ENCODE results near the gene SLC39A9. TPM values are rescaled to one million over a fixed set of nuclear protein-coding genes. Genes with fewer than 3 reads are reported as not detected.

Gene SLC39A9
- total RNA-seq, 4 donors from 2014 or later = 41.5 to 47.9 (median 45.4) TPM

GRCh38 chr14:69428289-69428998 lies 30.0 kb downstream of the SLC39A9 start:
- no peak for TF ChIP-seq POLR2AphosphoS5 (IDR thresholded peaks at IDR 0.05)
- Histone ChIP-seq H3K27me3 (no peaks in the 10 kb centered on the region), H3K27ac (no peak overlapping the region), H3K9me3 (no peaks in the 10 kb centered on the region), H3K4me1 (no peaks in the 10 kb centered on the region), H3K36me3 (peaks cover 0 to 57% of the 10 kb centered on the region in 2 donors), H3K4me3 (no peak overlapping the region)
- 78 to 84% methylated on average over 5 to 6 of the region's 6 CpGs for WGBS, 2 donors (ENCODE audit: low coverage in 1 of 2)
- no peak for ATAC-seq

GRCh38 chr14:69429643-69430042 lies 31.2 kb downstream of the SLC39A9 start:
- Histone ChIP-seq H3K36me3 (peaks cover 0 to 45% of the 10 kb centered on the region in 2 donors), H3K27ac (no peak overlapping the region), H3K27me3 (no peaks in the 10 kb centered on the region), H3K4me3 (no peak overlapping the region), H3K4me1 (no peaks in the 10 kb centered on the region), H3K9me3 (no peaks in the 10 kb centered on the region)
- no peak for ATAC-seq
- TF ChIP-seq EP300 (IDR thresholded peaks at IDR 0.05) = no peak
- no peak for TF ChIP-seq CTCF (IDR thresholded peaks at IDR 0.05)
- no peak for TF ChIP-seq POLR2AphosphoS5 (IDR thresholded peaks at IDR 0.05)
- TF ChIP-seq POLR2A (IDR thresholded peaks at IDR 0.05) = no peak

- Histone ChIP-seq H3K4me3 (no peak overlapping the region), H3K27ac (no peak overlapping the region), H3K4me1 (no peaks in the 10 kb centered on the region), H3K27me3 (no peaks in the 10 kb centered on the region), H3K9me3 (no peaks in the 10 kb centered on the region), H3K36me3 (peaks cover 0 to 38% of the 10 kb centered on the region in 2 donors)
- WGBS, 2 donors (ENCODE audit: low coverage in 1 of 2) = 89 to 100% methylated on average over 1 of the region's 1 CpG
- TF ChIP-seq POLR2AphosphoS5 (IDR thresholded peaks at IDR 0.05) (no peak), CTCF (IDR thresholded peaks at IDR 0.05) (no peak), EP300 (IDR thresholded peaks at IDR 0.05) (no peak), POLR2A (IDR thresholded peaks at IDR 0.05) (no peak)
- no peak for ATAC-seq
These were observed 31.9 kb downstream of the SLC39A9 start for GRCh38 chr14:69430306-69430939.

- H3K9me3 ChIP-seq = no peaks in the 10 kb centered on the region
- no peak for ATAC-seq
- no peak overlapping the region for H3K27ac ChIP-seq
- H3K36me3 ChIP-seq = peaks cover 0 to 18% of the 10 kb centered on the region in 2 donors
- no peaks in the 10 kb centered on the region for H3K27me3 ChIP-seq
- H3K4me3 ChIP-seq = no peak overlapping the region
- WGBS, 2 donors (ENCODE audit: low coverage in 1 of 2) = 88 to 100% methylated on average over 1 to 2 of the region's 2 CpGs
- TF ChIP-seq EP300 (IDR thresholded peaks at IDR 0.05) = no peak
- TF ChIP-seq POLR2A (IDR thresholded peaks at IDR 0.05) = no peak
- TF ChIP-seq CTCF (IDR thresholded peaks at IDR 0.05) = no peak
- TF ChIP-seq POLR2AphosphoS5 (IDR thresholded peaks at IDR 0.05) = no peak
- no peaks in the 10 kb centered on the region for H3K4me1 ChIP-seq
These were observed 33.9 kb downstream of the SLC39A9 start for GRCh38 chr14:69432364-69432763.

- no peaks in the 10 kb centered on the region for H3K27me3 ChIP-seq
- no peaks in the 10 kb centered on the region for H3K9me3 ChIP-seq
- 88% methylated on average over 5 to 9 of the region's 12 CpGs for WGBS, 2 donors (ENCODE audit: low coverage in 1 of 2)
These were observed 41.2 kb downstream of the SLC39A9 start for GRCh38 chr14:69439521-69440270.

More at GRCh38 chr14:69439521-69440270, 41.2 kb downstream of the SLC39A9 start:
- Histone ChIP-seq H3K36me3 (peaks cover 0 to 24% of the 10 kb centered on the region in 2 donors), H3K27ac (no peak overlapping the region), H3K4me1 (no peaks in the 10 kb centered on the region), H3K4me3 (no peak overlapping the region)
- TF ChIP-seq EP300 (IDR thresholded peaks at IDR 0.05) (no peak), POLR2A (IDR thresholded peaks at IDR 0.05) (no peak), CTCF (IDR thresholded peaks at IDR 0.05) (no peak), POLR2AphosphoS5 (IDR thresholded peaks at IDR 0.05) (no peak)
- ATAC-seq = no peak

All from gastroesophageal sphincter (tissue), 4 donors.